HepG2 (cell line): ENCODE results near the gene PEPD. TPM values are rescaled to one million over a fixed set of nuclear protein-coding genes. Genes with fewer than 3 reads are reported as not detected.

Experiments used
- ELF4 ChIP-seq: sonication (generic); formaldehyde crosslinking; IDR thresholded peaks from 2 replicates; pipeline ENCODE4 v1.5.0; 2020; ENCODE audit warnings: missing genetic modification reagents, mild to moderate bottlenecking, moderate library complexity, borderline replicate concordance
- ETS1 ChIP-seq: sonication (generic); formaldehyde crosslinking; IDR thresholded peaks from 2 replicates; pipeline ENCODE4 v1.4.0; 2020; ENCODE audit warnings: missing genetic modification reagents
- KDM6A ChIP-seq: IDR thresholded peaks from 2 replicates; pipeline ENCODE4 v1.6.1; 2016; ENCODE audit warnings: low read depth
- MAFK ChIP-seq, 2 experiments: IDR thresholded peaks in 1 of 2; conservative IDR thresholded peaks in 1 of 2; 2 replicates each; pipeline ENCODE4 v1.6.1; 2011; ENCODE audit warnings: improper control_type of control experiment in 2 of 2, low read length in 2 of 2
- MBD4 ChIP-seq: IDR thresholded peaks from 2 replicates; pipeline ENCODE4 v1.6.1; 2012; ENCODE audit warnings: low read length, inconsistent platforms, borderline replicate concordance
- MIXL1 ChIP-seq: IDR thresholded peaks from 2 replicates; pipeline ENCODE4 v1.6.1; 2016
- PHF5A ChIP-seq: IDR thresholded peaks from one replicate; pipeline ENCODE4 v1.6.1; 2018; ENCODE audit warnings: low read depth, missing genetic modification reagents; ENCODE audit not compliant: unreplicated experiment
- PRDM10 ChIP-seq: sonication (generic); formaldehyde crosslinking; IDR thresholded peaks from 2 replicates; pipeline ENCODE4 v1.4.0; 2020; ENCODE audit warnings: low read depth, missing genetic modification reagents
- RERE ChIP-seq: IDR thresholded peaks from 2 replicates; pipeline ENCODE4 v1.6.1; 2016; ENCODE audit warnings: low read depth, missing genetic modification reagents, missing compliant biosample characterization
- SALL1 ChIP-seq: sonication (generic); formaldehyde crosslinking; IDR thresholded peaks from 2 replicates; pipeline ENCODE4 v1.8.0; 2022; ENCODE audit warnings: mild to moderate bottlenecking, missing genetic modification reagents
- SMAD9 ChIP-seq: sonication (generic); formaldehyde crosslinking; IDR thresholded peaks from 2 replicates; pipeline ENCODE4 v1.5.1; 2020; ENCODE audit warnings: mild to moderate bottlenecking, missing genetic modification reagents
- SNAI1 ChIP-seq: sonication (generic); formaldehyde crosslinking; IDR thresholded peaks from 2 replicates; pipeline ENCODE4 v1.5.0; 2020; ENCODE audit warnings: mild to moderate bottlenecking, missing genetic modification reagents, borderline replicate concordance
- TCF7 ChIP-seq: sonication (generic); IDR thresholded peaks from 2 replicates; pipeline ENCODE4 v1.6.1; 2016; ENCODE audit warnings: antibody characterized with exemption, low read depth
- ZBED4 ChIP-seq: sonication (generic); formaldehyde crosslinking; IDR thresholded peaks from 2 replicates; pipeline ENCODE4 v1.4.0; 2020; ENCODE audit warnings: missing genetic modification reagents, borderline replicate concordance
- polyA plus RNA-seq, 8 experiments: library from polyadenylated mRNA; depleted of rRNA in 3 of 8; stranded (reverse) in 7 of 8; unstranded in 1 of 8; fragments of >200 nt; fragmentation: Illumina TruSeq in 4 of 8; extraction: Trizol in 4 of 8; gene quantifications; 2 replicates each; pipeline versions ENCODE4 v1.2.1 to v1.2.3, GENCODE V29; 2011 to 2016; ENCODE audit warnings: low read depth in 4 of 8, missing spikeins in 1 of 8, mixed read lengths in 1 of 8; ENCODE audit not compliant: insufficient read depth in 1 of 8
- total RNA-seq, 5 experiments: library from RNA; depleted of rRNA; stranded (reverse); fragments of >200 nt; fragmentation: Illumina TruSeq; extraction: Trizol; gene quantifications; 2 replicates each; pipeline ENCODE4 v1.2.3, GENCODE V29; 2016; ENCODE audit warnings: low read depth in 1 of 5

The PEPD gene
- total and polyA plus RNA-seq, 2 of the 13 experiments (the other 11 are each of a cell fraction or from before 2014, with no cell fraction given), result 60.7 to 75.1 TPM

GRCh38 chr19:33396701-33397535 lies 124.7 kb downstream of the PEPD start (continued):
- TF ChIP-seq ETS1 (CRISPR knock-in tag), result no peak
- peak; percentile 97 for TF ChIP-seq SALL1
- TF ChIP-seq SNAI1, result peak; percentile 90; the same call in 1 of the 2 replicates
- peak; percentile 95 for TF ChIP-seq ZBED4
- no peak for TF ChIP-seq SMAD9
- TF ChIP-seq ELF4 (CRISPR knock-in tag), result no peak
- TF ChIP-seq TCF7, result peak; percentile 43; the same call in 1 of the 2 replicates
- TF ChIP-seq PHF5A (CRISPR knock-in tag), result peak; percentile 52
- peak; percentile 68; the same call in 1 of the 2 replicates for TF ChIP-seq KDM6A (CRISPR knock-in tag)
- no peak for TF ChIP-seq MAFK (conservative IDR thresholded peaks at IDR 0.05 in 1 of 2, IDR thresholded peaks at IDR 0.05 in 1 of 2; ENCODE audit: low read length in 2 of 2)
- peak; percentile 84; the same call in 1 of the 2 replicates for TF ChIP-seq MIXL1
- TF ChIP-seq PRDM10 (CRISPR knock-in tag), result peak; percentile 76
- TF ChIP-seq MBD4, result no peak
- peak; percentile 74; the same call in 1 of the 2 replicates for TF ChIP-seq RERE (CRISPR knock-in tag)
